ENCODE results near the gene ACSS1.

- TF ChIP-seq CTCF (conservative IDR thresholded peaks at IDR 0.05; ENCODE audit: low read length) (peak; percentile 94), EZH2phosphoT487 (IDR thresholded peaks at IDR 0.05; ENCODE audit: borderline replicate concordance) (no peak)
Measured at GRCh38 chr20:24994470-24995368, 63.2 kb downstream of the ACSS1 start.

Data from Loucy (cell line).